Loucy (cell line): ENCODE measurements around the gene CNTNAP2.

Source experiments
- H2AFZ ChIP-seq: fragments of 200-600 bp; sonication (generic); 2 replicates; pipeline ENCODE4 v1.6.0; 2016; ENCODE audit warnings: antibody characterized with exemption, mild to moderate bottlenecking, low read length, moderate library complexity
- H3F3A ChIP-seq: fragments of 200-600 bp; 2 replicates; pipeline ENCODE4 v1.6.0; 2016; ENCODE audit warnings: antibody characterized with exemption, low read depth, mild to moderate bottlenecking
- H3K27me3 ChIP-seq: fragments of 200-600 bp; sonication (generic); 2 replicates; pipeline ENCODE4 v1.6.1; 2014; ENCODE audit warnings: low read length, mild to moderate bottlenecking; ENCODE audit not compliant: insufficient read depth, poor library complexity, severe bottlenecking
- H3K36me3 ChIP-seq: fragments of 200-600 bp; sonication (generic); 2 replicates; pipeline ENCODE4 v1.6.1; 2016; ENCODE audit warnings: low read length; ENCODE audit not compliant: insufficient read depth
- H3K4me1 ChIP-seq: fragments of 200-600 bp; sonication (generic); 2 replicates; pipeline ENCODE4 v1.5.1; 2014; ENCODE audit warnings: low read length, mild to moderate bottlenecking; ENCODE audit not compliant: insufficient read depth, poor library complexity, severe bottlenecking
- H3K4me2 ChIP-seq: fragments of 200-600 bp; sonication (generic); 2 replicates; pipeline ENCODE4 v1.6.0; 2014; ENCODE audit warnings: antibody characterized with exemption, low read length, low read depth, mild to moderate bottlenecking; ENCODE audit not compliant: poor library complexity, severe bottlenecking
- H3K4me3 ChIP-seq: fragments of 200-600 bp; sonication (generic); 2 replicates; pipeline ENCODE4 v1.5.1; 2014; ENCODE audit warnings: low read length, mild to moderate bottlenecking, mixed read lengths; ENCODE audit not compliant: poor library complexity, severe bottlenecking
- H3K79me2 ChIP-seq: fragments of 200-600 bp; sonication (generic); 2 replicates; pipeline ENCODE4 v1.6.1; 2014; ENCODE audit warnings: low read length; ENCODE audit not compliant: insufficient read depth
- H3K9ac ChIP-seq: fragments of 200-600 bp; sonication (generic); 2 replicates; pipeline ENCODE4 v1.6.0; 2014; ENCODE audit warnings: mild to moderate bottlenecking, low read depth, low read length, moderate library complexity; ENCODE audit not compliant: poor library complexity, severe bottlenecking
- H3K9me2 ChIP-seq: fragments of 200-600 bp; sonication (generic); replicated peaks from 2 replicates; pipeline ENCODE4 v1.6.1; 2016; ENCODE audit warnings: low read depth, low read length, mixed read lengths
- H3K9me3 ChIP-seq: fragments of 200-600 bp; sonication (generic); 2 replicates; pipeline ENCODE4 v1.6.1; 2014; ENCODE audit warnings: mild to moderate bottlenecking, antibody characterized with exemption, low read length, low read depth; ENCODE audit not compliant: insufficient read depth
- H4K20me1 ChIP-seq: fragments of 200-600 bp; sonication (generic); 2 replicates; pipeline ENCODE4 v1.6.0; 2014; ENCODE audit warnings: antibody characterized with exemption, low read length, mild to moderate bottlenecking; ENCODE audit not compliant: insufficient read depth, poor library complexity, severe bottlenecking
- CTCF ChIP-seq: fragments of 200-600 bp; sonication (generic); conservative IDR thresholded peaks from 2 replicates; pipeline ENCODE4 v1.5.1; 2014; ENCODE audit warnings: mild to moderate bottlenecking, antibody characterized with exemption, low read length
- EZH2phosphoT487 ChIP-seq: fragments of 200-600 bp; IDR thresholded peaks from 2 replicates; pipeline ENCODE4 v1.6.1; 2018; ENCODE audit warnings: antibody characterized with exemption, mild to moderate bottlenecking, moderate library complexity, borderline replicate concordance

Gene CNTNAP2

GRCh38 chr7:147524726-147525250, 1408.2 kb downstream of the CNTNAP2 start:
- Histone ChIP-seq H3K9me2 (no peaks in the 10 kb centered on the region), H3K4me2 (no peak overlapping the region), H3K4me1 (no peaks in the 10 kb centered on the region), H4K20me1 (no peaks in the 10 kb centered on the region), H3F3A (no peaks in the 10 kb centered on the region), H3K9ac (no peak overlapping the region), H3K36me3 (no peaks in the 10 kb centered on the region), H3K27me3 (no peaks in the 10 kb centered on the region), H2AFZ (no peak overlapping the region), H3K9me3 (no peaks in the 10 kb centered on the region), H3K79me2 (no peaks in the 10 kb centered on the region), H3K4me3 (no peak overlapping the region)
- no peak for TF ChIP-seq EZH2phosphoT487
- TF ChIP-seq CTCF, result no peak

GRCh38 chr7:147525325-147525724, 1408.7 kb downstream of the CNTNAP2 start:
- no peak overlapping the region for H2AFZ ChIP-seq
- no peaks in the 10 kb centered on the region for H3K27me3 ChIP-seq
- no peak overlapping the region for H3K9ac ChIP-seq
- no peak overlapping the region for H3K4me3 ChIP-seq
- no peaks in the 10 kb centered on the region for H3F3A ChIP-seq
- no peaks in the 10 kb centered on the region for H4K20me1 ChIP-seq
- no peaks in the 10 kb centered on the region for H3K79me2 ChIP-seq
- no peak overlapping the region for H3K4me2 ChIP-seq
- no peaks in the 10 kb centered on the region for H3K9me2 ChIP-seq
- H3K9me3 ChIP-seq, result no peaks in the 10 kb centered on the region
- TF ChIP-seq EZH2phosphoT487 (no peak), CTCF (no peak)
- H3K4me1 ChIP-seq, result no peaks in the 10 kb centered on the region
- H3K36me3 ChIP-seq, result no peaks in the 10 kb centered on the region

GRCh38 chr7:147535701-147536111, 1419.1 kb downstream of the CNTNAP2 start:
- Histone ChIP-seq H3K36me3 (no peaks in the 10 kb centered on the region), H3K9me3 (peaks cover 2% of the 10 kb centered on the region; the same call in 1 of the 2 replicates), H3K4me1 (no peaks in the 10 kb centered on the region), H2AFZ (no peak overlapping the region), H4K20me1 (no peaks in the 10 kb centered on the region), H3F3A (no peaks in the 10 kb centered on the region), H3K79me2 (no peaks in the 10 kb centered on the region), H3K27me3 (no peaks in the 10 kb centered on the region), H3K4me2 (no peak overlapping the region), H3K4me3 (no peak overlapping the region), H3K9ac (no peak overlapping the region), H3K9me2 (no peaks in the 10 kb centered on the region)
- TF ChIP-seq EZH2phosphoT487 (no peak), CTCF (no peak)
